HG02678 (cell line): ENCODE data around the gene OR14I1.

Experiments
- ATAC-seq: cut with Tn5 transposase; IDR thresholded peaks from one replicate; pipeline ENCODE4 v1.9.1; 2021; ENCODE audit warnings: mild to moderate bottlenecking, moderate library complexity; ENCODE audit not compliant: unreplicated experiment

Gene OR14I1

GRCh38 chr1:248702714-248703113 lies at the start of gene OR14I1:
OR14I1 (minus strand) TSS chr1:248702766.
- no peak for ATAC-seq

- no peak for ATAC-seq
Observed at GRCh38 chr1:248751635-248752034, 49.1 kb upstream of the OR14I1 start.

- no peak for ATAC-seq
Observed at GRCh38 chr1:248751142-248751541, 48.6 kb upstream of the OR14I1 start.

GRCh38 chr1:248750496-248750895 lies 47.9 kb upstream of the OR14I1 start:
- no peak for ATAC-seq

- no peak for ATAC-seq
Observed at GRCh38 chr1:248748211-248748610, 45.6 kb upstream of the OR14I1 start.

GRCh38 chr1:248740876-248741275 lies 38.3 kb upstream of the OR14I1 start:
- no peak for ATAC-seq

- ATAC-seq: no peak
Observed at GRCh38 chr1:248739572-248740205, 37.1 kb upstream of the OR14I1 start.

GRCh38 chr1:248737457-248737856 lies 34.9 kb upstream of the OR14I1 start:
- ATAC-seq: no peak

GRCh38 chr1:248736977-248737376 lies 34.4 kb upstream of the OR14I1 start:
- ATAC-seq: no peak

- ATAC-seq: no peak
Observed at GRCh38 chr1:248733566-248733965, 31.0 kb upstream of the OR14I1 start.

GRCh38 chr1:248730507-248731335 lies 28.2 kb upstream of the OR14I1 start:
- ATAC-seq: no peak

- ATAC-seq: no peak
Observed at GRCh38 chr1:248714248-248714647, 11.7 kb upstream of the OR14I1 start.

GRCh38 chr1:248710305-248710900 lies 7.8 kb upstream of the OR14I1 start:
- no peak for ATAC-seq

GRCh38 chr1:248704606-248705005 lies 2.0 kb upstream of the OR14I1 start:
- no peak for ATAC-seq

- ATAC-seq: no peak
Observed at GRCh38 chr1:248703674-248704073, 1.1 kb upstream of the OR14I1 start.

GRCh38 chr1:248699099-248699498 lies 3.5 kb downstream of the OR14I1 start:
- ATAC-seq: no peak

GRCh38 chr1:248697907-248698306 lies 4.7 kb downstream of the OR14I1 start:
- no peak for ATAC-seq

GRCh38 chr1:248696774-248697173 lies 5.8 kb downstream of the OR14I1 start:
- no peak for ATAC-seq

GRCh38 chr1:248696261-248696660 lies 6.3 kb downstream of the OR14I1 start:
- peak; percentile 55 for ATAC-seq

- ATAC-seq: no peak
Observed at GRCh38 chr1:248695451-248696132, 7.0 kb downstream of the OR14I1 start.

- no peak for ATAC-seq
Observed at GRCh38 chr1:248691567-248692155, 10.9 kb downstream of the OR14I1 start.
